ENCODE measurements around the gene CEACAM7.

Gene CEACAM7

DNA sequence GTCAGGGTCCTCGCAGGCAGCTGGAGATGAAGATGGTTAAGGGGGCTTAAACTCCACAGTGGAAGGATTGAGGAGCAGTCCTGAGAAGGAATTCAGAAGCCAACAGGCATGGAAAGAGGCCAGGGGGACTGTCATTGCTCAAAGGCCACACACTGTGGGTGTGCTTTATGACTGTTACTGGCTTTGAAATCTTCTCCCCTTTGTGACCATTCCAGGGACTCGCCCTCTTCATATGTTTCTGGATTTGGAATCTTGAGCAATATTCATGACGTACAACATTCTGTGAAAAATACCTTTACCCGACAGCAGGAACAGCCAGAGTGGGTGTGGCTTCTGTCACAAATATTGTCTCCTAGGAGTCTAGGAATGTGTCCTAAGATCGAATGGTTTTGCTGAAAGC lies 16.6 kb downstream of the CEACAM7 start:
- TF ChIP-seq CTCF (IDR thresholded peaks at IDR 0.05; ENCODE audit: insufficient read depth, low read length) (no peak), SPI1 (IDR thresholded peaks at IDR 0.05; ENCODE audit: borderline replicate concordance, low read depth) (no peak), GABPA (IDR thresholded peaks at IDR 0.05; ENCODE audit: low read depth) (no peak), POLR2AphosphoS5 (IDR thresholded peaks at IDR 0.05; ENCODE audit: low read depth) (no peak)
- TF ChIP-seq, protein P1, sequence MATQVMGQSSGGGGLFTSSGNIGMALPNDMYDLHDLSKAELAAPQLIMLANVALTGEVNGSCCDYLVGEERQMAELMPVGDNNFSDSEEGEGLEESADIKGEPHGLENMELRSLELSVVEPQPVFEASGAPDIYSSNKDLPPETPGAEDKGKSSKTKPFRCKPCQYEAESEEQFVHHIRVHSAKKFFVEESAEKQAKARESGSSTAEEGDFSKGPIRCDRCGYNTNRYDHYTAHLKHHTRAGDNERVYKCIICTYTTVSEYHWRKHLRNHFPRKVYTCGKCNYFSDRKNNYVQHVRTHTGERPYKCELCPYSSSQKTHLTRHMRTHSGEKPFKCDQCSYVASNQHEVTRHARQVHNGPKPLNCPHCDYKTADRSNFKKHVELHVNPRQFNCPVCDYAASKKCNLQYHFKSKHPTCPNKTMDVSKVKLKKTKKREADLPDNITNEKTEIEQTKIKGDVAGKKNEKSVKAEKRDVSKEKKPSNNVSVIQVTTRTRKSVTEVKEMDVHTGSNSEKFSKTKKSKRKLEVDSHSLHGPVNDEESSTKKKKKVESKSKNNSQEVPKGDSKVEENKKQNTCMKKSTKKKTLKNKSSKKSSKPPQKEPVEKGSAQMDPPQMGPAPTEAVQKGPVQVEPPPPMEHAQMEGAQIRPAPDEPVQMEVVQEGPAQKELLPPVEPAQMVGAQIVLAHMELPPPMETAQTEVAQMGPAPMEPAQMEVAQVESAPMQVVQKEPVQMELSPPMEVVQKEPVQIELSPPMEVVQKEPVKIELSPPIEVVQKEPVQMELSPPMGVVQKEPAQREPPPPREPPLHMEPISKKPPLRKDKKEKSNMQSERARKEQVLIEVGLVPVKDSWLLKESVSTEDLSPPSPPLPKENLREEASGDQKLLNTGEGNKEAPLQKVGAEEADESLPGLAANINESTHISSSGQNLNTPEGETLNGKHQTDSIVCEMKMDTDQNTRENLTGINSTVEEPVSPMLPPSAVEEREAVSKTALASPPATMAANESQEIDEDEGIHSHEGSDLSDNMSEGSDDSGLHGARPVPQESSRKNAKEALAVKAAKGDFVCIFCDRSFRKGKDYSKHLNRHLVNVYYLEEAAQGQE (IDR thresholded peaks at IDR 0.05; ENCODE audit: insufficient replicate concordance, low read depth): no peak
- Histone ChIP-seq H3K4me3 (replicated peaks; ENCODE audit: insufficient read depth, low read length) (no peak overlapping the region), H3K27me3 (ENCODE audit: insufficient read depth, poor library complexity, severe bottlenecking) (peaks cover 8% of the 10 kb centered on the region), H3K27ac (replicated peaks) (no peak overlapping the region)
- DNase-seq (ENCODE audit: low read depth in 1 of 2, low spot score in 1 of 2): no peak

- DNase-seq (ENCODE audit: low read depth in 1 of 2, low spot score in 1 of 2): no peak
- TF ChIP-seq, protein P1 (IDR thresholded peaks at IDR 0.05; ENCODE audit: insufficient replicate concordance, low read depth): no peak
- TF ChIP-seq SPI1 (IDR thresholded peaks at IDR 0.05; ENCODE audit: borderline replicate concordance, low read depth): no peak
- no peak for TF ChIP-seq POLR2AphosphoS5 (IDR thresholded peaks at IDR 0.05; ENCODE audit: low read depth)
- no peak for TF ChIP-seq CTCF (IDR thresholded peaks at IDR 0.05; ENCODE audit: insufficient read depth, low read length)
- TF ChIP-seq GABPA (IDR thresholded peaks at IDR 0.05; ENCODE audit: low read depth): no peak
These were observed 17.3 kb downstream of the CEACAM7 start for GRCh38 chr19:41670755-41671154.

DNA sequence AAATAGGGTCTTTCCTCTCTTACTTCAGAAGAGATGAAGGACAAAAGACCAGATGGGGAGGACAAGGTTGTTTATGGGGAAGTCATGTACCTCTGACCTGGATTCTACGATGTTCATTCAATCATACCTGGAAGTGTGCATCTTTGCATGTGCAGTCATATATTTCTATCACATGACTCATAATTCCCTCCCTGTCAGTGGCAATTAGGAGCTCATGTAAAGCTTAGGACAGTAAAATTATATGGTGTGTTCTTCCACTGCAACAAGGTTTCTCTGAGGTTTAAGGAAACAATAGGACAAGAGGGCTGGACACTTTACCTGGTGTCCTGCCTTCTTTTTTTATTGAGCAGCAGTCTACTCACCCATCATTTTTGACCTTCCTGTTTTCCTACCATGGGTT lies 19.8 kb downstream of the CEACAM7 start:
- H3K27me3 ChIP-seq (ENCODE audit: insufficient read depth, poor library complexity, severe bottlenecking): peaks cover 7% of the 10 kb centered on the region
- TF ChIP-seq, protein P1 (IDR thresholded peaks at IDR 0.05; ENCODE audit: insufficient replicate concordance, low read depth): no peak
- no peak for TF ChIP-seq CTCF (IDR thresholded peaks at IDR 0.05; ENCODE audit: insufficient read depth, low read length)
- no peak for TF ChIP-seq POLR2AphosphoS5 (IDR thresholded peaks at IDR 0.05; ENCODE audit: low read depth)
- TF ChIP-seq GABPA (IDR thresholded peaks at IDR 0.05; ENCODE audit: low read depth): no peak
- TF ChIP-seq SPI1 (IDR thresholded peaks at IDR 0.05; ENCODE audit: borderline replicate concordance, low read depth): no peak
- H3K4me3 ChIP-seq (replicated peaks; ENCODE audit: insufficient read depth, low read length): no peak overlapping the region
- DNase-seq (ENCODE audit: low read depth in 1 of 2, low spot score in 1 of 2): no peak
- H3K27ac ChIP-seq (replicated peaks): no peak overlapping the region

More at GRCh38 chr19:41670755-41671154, 17.3 kb downstream of the CEACAM7 start:
- H3K27me3 ChIP-seq (ENCODE audit: insufficient read depth, poor library complexity, severe bottlenecking): peaks cover 8% of the 10 kb centered on the region
- no peak overlapping the region for H3K27ac ChIP-seq (replicated peaks)
- no peak overlapping the region for H3K4me3 ChIP-seq (replicated peaks; ENCODE audit: insufficient read depth, low read length)

Measured in HL-60 (cell line).